COR-L47 (cell line): ENCODE results near the gene PRKN.

Experiments used
- DNase-seq: peaks from one replicate; lab custom pipeline; 2025; lab: John Stamatoyannopoulos, UW

PRKN gene

DNA sequence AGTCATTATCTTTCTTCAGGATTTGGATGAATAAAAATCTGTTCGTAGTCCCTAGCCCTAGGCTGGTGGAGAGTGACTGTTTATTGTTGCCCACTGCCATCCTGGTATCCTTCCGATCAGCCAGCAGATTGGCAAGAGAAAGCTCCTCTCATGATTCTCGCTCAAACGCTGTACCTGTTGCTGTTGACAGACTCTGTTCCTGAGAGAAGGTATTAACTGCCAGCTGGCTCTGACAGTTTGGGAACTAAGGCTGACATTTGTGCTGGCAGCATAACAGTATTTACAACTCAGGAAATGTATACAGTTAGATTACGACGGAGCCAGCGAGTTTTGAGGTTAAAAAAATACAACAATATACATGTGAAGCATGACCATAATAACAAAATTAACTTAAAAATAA is 674.5 kb downstream of the PRKN start:
- no peak for DNase-seq

DNA sequence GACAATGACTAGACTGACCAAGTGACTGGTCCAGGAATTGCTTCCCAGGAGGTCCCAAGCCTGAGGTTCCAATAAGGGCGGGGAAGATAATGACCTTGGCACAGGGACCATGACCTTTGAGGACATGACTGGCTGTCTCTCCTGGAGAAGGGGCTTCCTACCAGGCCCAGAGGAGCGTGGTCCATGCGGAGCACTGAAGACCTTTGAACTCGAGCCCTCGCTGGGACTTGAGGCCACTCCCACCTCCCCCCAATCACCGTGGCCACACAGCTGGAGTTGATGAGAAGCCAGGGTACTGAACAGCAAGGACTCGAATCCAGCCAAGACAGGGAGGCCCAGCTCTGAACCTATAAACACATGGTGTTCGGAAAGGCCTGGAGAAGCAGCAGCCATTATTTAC is 677.0 kb downstream of the PRKN start:
- DNase-seq = no peak

DNA sequence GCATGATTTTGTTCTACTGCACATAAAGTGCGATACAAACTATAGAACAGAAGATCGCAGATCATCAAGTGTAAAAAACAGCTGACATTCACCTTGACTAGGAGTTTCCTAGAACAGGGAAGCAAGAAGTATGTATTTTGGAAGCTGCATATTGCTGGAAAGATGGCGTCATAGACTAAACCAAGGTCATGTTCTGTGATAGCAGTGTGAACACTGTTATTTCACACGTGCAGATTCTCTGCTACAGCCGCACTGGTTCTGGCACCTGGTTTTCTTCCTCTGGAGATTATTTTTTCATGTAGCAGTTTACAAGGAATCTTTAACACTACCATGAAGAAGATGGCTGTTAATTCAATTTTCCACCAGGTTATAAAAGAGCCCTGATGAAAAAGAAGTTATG is 681.2 kb downstream of the PRKN start:
- no peak for DNase-seq

DNA sequence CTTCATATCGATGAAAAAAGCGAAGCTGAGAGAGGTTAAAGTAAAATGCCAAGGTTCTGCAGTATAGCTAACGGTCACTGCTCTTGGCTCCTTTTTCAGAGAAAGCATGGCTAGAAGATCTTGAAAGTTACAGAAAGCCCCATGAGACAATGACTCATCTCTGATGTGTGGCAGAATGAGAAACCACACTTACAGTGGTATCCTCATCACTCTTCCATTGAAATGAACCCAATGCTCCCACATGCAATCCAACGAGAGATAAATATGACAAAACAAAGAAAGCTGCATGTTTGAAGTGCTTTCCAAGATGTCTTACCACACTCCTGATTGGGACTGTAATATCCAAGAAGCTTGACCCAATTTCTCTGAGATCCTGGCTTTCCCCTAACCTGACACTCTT is 694.9 kb downstream of the PRKN start:
- DNase-seq = no peak

DNA sequence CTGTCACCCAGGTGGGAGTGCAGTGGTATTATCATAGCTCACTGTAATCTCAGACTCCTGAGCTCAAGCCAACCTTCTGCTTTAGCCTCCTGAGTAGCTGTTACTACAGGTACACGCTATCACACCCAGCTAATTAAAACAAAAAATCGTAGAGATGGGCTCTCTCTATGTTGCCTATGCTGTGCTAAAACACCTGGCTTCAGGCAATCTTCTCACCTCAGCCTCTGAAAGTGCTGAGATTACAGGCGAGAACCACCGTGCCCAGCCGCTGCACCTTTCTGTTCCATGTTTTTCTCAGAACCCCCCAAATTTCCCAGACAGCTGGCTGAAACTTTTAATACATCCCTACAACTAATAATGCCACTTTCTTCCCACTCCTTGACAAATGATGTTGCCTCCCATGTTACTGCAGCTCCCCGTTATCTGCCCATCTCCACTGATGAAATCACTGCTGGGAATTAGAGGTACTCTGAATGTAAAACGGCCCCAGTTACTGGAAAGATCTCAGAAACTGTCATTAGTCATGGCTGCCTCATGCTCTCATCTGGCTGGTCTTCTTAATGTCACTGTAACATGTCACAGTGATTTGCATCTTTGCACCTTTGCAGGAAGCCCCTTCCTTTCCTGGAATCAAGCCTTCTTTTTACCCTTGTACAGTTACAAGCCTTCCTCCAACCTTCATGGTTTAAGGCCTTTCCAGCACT is 697.5 kb downstream of the PRKN start:
- DNase-seq = no peak

DNA sequence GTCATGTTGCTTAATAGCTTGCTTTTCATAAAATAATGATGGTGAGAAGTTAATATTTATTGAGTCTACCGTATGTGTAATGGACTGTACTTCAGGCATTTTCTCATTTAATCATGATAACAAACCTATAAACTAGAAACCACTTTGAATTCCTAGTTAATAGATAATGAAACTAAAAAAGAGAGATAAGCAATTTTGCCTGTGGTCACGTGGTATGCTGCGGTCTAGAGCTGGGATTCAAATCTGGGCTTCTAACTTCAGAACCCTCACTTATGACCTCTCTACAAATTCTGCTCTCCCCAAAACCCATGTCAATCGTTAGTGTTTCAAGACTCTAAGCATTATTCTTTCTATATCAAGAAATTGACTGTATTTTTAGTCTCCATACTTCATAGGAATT is 700.7 kb downstream of the PRKN start:
- DNase-seq = no peak

DNA sequence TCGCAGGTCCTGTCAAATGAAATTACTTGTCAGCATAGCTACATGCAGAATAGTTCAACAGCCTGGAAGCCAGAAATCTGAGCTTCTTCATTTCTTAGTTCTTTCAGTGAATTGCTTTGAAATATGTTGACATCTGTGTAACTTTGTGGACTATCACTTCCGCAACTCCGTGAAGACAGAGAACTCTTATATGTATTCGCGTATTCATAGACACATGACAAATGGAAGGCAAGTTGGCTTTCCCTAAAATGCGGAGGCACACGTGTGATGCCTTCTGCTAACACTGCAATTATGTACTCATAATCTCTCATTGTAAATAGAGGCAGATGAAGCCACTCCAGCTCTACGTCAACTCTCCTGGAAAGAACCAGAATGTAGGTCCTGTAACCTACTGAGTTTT is 701.5 kb downstream of the PRKN start:
- DNase-seq = no peak

DNA sequence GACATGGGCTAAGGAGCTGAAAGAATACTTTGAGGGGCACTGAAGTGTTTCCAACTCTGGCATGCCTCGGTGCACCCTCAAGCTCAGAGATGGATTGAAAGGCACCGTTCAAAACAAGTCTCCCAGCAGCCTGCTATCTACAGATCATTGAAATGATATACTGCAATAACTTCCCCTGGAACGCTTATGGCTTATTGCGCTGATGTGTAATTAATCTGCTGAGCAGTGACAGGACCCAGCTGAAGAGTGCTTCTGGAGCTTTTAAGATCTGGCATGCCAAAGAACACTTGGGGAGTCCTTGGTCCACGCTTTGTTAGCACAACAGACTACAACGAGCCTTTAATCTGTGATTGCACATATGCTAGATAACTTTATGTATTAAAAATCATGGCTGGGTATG is 708.2 kb downstream of the PRKN start:
- DNase-seq = no peak

DNA sequence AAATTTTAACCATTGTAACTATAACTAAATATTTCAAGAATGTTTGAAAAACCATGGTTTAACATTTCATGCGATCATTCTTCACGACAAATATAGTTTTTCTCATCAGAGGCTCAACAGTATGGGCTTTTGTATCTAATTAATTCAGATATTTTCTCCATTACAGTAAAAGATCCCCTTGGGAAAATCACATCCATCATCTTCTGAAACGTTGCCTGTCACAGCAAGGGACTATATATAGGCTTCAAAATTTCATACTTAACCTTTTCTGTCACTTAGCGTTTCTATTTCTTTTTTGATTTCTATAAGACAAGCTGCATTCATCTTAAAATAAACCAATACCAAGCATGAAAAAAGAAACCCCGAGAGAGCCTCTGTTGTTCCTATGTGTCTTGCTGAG is 710.0 kb downstream of the PRKN start:
- DNase-seq = no peak

DNA sequence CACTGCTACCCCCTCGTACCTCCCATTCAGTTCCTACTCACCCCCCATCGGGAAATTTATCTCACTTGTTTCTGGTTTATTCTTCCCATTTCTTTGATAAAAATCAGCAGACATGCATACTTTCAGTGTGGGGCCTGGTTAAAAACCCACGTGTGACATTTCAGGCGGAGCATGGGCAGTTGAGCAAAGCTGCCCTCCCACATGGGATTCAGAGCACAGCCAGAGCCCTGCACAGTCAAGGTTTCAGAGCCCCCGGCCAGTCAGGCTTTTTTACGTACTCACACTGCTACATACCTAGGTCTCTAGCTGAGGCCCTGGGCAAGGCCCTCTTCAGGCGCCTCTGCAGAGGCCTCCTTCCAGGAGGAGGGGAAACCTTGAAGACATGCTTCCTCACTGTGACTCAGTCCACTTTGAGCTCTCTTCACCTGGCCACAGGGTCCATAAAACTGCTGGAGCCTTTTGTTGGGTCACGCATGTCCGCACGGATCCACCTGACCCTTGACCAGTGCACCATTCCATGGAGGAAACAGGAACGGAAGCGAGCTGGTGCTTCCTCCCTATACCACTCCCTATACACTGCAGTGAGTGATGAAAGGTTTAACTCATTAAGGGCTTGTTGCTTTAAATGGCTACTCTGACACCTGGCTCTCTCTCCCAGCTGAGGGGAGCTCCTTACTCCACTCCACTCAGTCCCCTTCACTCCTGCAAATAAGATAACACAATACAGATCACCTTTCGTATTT is 713.3 kb downstream of the PRKN start:
- no peak for DNase-seq

DNA sequence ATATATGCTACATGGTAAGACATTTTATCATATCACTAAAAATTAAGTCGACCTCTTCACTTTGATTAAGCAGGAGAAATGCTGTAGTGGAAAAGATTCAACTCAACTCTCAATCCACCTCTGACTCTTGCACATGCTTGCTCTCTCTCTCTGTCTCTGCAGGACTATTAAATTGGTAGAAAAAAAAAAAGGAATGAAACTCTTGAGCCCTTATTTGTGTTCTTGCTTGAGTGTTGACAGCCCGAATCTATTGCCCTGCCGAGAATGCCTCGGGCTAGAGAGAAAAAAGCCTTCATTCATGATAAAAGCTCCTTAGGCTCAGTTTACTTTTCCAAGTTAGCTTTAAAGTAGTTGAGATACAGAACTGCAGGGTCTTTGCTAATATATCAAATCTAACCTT is 722.2 kb downstream of the PRKN start:
- DNase-seq = no peak

DNA sequence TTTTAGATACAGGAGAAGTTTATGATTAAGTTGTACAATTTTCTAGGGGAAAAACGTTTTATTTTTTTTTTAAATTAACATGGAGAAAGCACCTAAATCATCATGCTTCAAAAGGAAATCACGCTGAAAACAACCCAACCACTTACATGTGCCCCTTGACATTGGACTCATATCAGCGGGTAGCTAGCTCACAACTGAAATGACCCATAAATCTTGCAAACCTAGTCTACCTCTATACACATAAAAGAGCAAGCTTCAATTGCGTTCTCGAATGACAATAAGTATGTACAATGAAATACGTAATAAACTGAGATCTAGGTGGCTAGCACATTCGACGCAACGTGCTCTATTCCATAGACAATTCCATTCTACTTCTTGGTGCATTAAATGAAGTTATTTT is 730.8 kb downstream of the PRKN start:
- no peak for DNase-seq

DNA sequence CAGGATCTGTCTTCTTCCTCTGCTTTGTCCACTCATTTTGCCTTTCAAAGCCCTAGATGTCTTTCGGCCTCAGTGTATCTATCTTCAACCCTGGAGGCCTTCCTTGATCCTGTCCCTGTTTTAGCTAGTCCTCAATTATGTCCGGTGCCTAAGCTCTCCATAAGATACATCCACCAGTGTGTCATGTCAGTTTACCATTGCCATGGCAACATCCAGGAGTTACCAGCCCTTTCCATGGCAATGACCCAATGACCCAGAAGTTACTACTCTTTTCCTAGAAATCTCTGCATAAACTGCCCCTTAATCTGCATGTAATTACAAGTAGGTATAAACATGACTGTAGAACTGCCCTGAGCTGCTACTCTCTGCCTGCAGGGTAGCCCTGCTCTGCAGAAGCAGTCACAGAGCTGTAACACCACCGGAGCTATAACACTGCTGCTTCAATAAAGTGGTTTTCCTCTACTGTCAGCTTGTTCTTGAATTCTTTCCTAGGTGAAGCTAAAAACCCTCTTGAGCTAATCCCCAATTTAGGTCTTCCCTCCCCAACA is 741.6 kb downstream of the PRKN start:
- no peak for DNase-seq

DNA sequence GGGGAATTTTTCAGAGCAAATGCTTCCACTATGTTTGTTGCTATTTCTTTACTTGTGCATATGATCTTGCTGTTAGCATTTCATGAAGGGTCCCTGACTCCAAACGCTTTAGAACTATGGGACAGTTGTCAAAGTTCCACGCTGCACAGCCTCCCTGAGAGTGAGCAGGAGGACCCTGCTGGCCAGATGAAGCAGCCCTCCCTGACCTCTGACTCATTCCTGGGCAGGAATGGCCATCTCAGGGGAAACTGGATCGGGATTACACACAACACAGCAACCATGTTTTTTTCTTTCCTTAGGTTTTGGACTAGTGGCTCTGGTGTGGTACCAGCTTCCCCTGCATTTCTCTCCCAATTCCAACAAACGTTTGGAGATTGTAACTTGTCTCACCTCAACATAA is 742.9 kb downstream of the PRKN start:
- no peak for DNase-seq

DNA sequence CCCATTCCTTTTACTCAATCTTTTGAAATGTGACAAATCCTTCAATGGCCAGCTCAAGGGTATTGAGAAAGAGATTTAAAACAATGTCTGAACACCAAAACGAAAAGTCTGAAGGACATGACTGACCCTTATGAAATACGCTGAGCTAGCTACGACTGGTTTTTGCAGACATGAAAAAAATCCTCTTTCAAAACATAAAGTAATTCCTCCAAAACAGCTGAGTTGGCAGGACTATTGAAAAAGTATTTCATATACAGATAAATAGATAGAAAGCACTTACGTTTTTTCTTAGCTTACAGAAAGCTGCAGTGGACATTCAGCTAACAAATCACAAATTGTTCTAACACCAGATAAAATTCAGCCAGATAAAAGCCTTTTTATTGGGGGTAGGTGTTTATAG is 751.0 kb downstream of the PRKN start:
- DNase-seq = no peak

DNA sequence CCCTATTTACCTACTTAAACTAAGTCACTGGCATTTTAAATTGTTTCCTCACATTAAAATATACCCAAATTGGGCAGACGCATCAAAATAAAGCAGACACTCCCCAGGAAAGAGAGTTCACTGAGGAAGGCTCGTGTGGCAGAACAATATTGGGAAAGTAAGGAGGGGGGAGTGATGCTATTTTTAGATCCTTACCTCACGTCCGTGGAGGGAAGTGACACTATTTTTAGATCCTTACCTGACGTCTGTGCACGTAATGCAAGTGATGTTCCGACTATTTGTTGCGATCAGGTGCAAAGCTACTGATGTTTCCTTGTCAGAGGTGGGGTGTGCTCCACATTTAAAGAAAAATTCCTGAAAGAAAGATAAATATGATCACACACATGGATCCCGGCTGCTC is 754.5 kb downstream of the PRKN start:
- no peak for DNase-seq

DNA sequence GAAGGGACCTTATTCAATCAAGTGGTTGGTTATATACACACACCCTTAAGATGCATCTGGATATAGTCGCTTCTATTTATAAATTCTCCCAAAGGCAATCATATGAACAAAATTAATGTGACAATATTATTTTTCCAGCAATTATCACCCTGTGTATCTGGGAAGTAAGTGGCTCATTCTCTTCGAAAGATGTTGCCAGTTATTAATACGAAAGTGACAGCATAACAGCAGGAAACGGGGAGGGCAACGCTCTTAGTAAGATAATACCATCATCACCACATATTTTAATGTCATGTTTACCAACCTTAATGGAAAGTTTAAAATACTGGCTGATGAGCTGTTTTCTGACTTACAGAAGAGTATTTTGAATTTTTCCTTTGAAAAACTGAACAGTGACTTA is 756.5 kb downstream of the PRKN start:
- DNase-seq = peak; percentile 6

DNA sequence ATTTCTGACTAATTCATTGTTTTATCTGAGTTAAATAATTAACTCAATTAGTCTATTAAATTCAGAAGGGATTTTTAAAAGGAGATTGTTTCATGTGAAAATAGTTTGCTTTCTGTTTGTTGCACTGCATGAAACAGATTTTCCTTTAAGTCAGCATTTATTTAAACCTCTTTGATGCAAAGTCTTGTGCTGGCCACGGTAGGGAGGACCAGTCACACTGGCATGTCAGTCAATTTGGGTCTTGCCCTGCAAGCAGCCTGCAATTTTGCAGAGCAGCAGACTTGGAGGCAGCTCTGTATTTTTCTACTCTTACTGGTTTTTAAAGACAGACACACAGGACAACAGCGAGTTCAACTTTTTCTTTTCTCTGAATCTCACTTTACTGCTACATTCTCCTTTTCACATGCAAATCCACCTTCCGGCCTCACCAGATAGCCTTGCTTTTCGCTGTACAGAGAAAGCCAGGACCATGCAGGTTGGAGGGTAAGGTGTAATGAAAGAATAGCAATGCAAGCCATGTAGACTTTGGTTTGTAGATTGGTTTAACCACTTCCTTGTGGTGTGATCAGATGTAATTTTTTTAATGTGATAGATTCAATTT is 763.8 kb downstream of the PRKN start:
- no peak for DNase-seq

DNA sequence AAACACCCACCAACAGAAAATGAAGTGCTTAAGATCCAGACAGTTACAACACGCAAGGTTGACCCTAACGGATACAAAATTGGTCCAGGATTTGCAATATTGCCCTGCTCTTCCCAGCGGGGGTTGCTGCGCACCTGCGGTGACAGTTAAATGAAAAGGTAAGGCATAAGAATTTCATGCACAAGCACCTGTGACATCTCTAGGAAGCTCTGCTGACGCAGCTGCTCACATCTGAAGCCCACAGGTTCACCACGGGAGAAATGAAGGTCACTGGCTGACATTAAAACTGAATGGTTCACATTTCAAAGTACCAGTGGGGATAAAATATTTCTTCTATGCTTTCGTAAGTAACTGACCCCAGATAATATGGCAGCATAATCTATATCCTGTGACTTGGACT is 764.4 kb downstream of the PRKN start:
- DNase-seq = no peak

DNA sequence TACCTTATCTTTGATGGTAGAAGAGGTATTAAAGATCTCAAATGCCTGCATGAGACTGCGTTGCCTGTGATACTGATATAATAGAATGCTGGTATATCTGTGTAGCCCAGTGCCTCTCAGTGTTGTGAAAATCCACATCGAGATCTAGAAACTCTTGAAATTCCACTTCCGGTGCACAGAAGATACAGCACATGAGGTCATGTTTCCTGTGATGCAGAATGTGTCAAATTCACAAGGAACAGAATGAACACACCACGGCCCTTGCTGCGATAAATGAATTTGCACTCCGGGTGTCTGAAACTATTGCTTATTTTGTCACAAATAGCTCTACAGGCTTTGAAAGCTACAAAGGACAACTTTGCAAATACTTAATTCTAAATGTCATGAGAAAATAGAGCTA is 765.8 kb downstream of the PRKN start:
- no peak for DNase-seq

DNA sequence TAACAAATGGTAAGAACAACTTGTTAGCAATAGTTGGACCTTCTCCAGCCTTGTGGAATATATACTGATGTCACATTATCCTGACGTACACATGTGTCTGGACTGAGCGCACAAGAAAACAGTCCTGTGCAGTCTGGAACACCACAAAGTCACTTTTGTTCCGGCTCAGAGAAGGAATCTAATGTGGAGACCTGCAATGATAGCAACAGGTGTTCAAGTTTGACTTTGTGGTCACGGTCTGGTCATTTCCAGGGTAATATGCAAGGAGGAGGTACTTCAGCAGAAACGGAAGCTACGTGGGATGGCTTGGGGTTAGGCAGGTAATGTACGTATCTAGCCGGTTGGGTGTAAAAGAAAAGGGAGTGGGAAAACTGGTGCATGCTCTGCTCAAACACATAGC is 766.5 kb downstream of the PRKN start:
- DNase-seq = no peak

DNA sequence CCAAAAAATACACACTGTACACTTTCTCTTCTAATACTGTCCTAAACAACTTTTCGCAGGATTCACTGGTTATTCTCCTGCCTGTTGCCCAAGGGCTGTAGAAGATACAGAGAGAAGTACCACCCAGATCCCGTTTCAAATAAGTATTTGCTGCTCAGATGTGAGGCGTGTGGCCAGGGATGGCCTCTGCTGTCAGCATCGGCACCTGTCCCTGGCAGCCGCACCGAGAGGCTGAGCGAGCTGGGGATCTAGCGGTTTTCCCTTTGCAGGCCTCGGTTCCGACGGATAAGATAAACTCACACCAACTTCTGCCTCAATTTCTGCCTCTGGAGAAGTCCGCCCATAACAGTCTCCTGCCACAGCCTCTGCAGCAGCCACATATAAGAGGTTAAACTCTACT is 768.5 kb downstream of the PRKN start:
- DNase-seq = no peak

DNA sequence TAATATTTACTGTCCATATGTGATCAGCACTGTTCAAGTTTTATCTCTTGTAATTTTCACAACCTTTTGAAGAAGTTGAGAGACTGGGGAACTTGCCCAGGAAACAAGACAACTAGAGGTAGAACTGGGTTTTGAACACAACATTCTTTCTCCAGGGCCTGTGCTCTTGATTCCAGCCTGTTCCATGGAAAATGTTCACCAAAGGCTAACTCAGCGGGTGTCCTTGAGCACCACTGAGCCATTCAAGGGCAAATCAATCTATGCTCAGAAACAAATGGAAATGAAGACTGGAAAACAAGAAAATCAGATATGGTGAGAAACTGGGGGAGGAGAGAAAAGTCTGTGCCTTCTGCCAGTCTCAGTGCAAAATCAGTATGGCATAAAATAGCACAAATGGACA is 771.5 kb downstream of the PRKN start:
- DNase-seq = no peak
